WTC11 (cell line): ENCODE results near the gene OR2T35.

Experiments used
- CBFB ChIP-seq: sonication (generic); formaldehyde crosslinking; IDR thresholded peaks from 2 replicates; pipeline ENCODE4 v1.8.1; 2022; ENCODE audit warnings: mild to moderate bottlenecking, low read depth, missing genetic modification reagents
- GTF2I ChIP-seq: fragments of 250-450 bp; sonication (Bioruptor Pico); conservative IDR thresholded peaks from 2 replicates; pipeline ENCODE4 v1.4.0; 2021; ENCODE audit warnings: mild to moderate bottlenecking
- JUN ChIP-seq: sonication (generic); formaldehyde crosslinking; IDR thresholded peaks from 2 replicates; pipeline ENCODE4 v1.8.0; 2023; ENCODE audit warnings: mild to moderate bottlenecking, missing genetic modification reagents
- SMAD3 ChIP-seq: sonication (generic); formaldehyde crosslinking; IDR thresholded peaks from 2 replicates; pipeline ENCODE4 v1.8.0; 2022; ENCODE audit warnings: missing genetic modification reagents, mild to moderate bottlenecking, borderline replicate concordance
- SMAD4 ChIP-seq: sonication (generic); formaldehyde crosslinking; IDR thresholded peaks from 2 replicates; pipeline ENCODE4 v1.8.0; 2022; ENCODE audit warnings: mild to moderate bottlenecking, missing genetic modification reagents
- ZNF263 ChIP-seq: sonication (generic); formaldehyde crosslinking; IDR thresholded peaks from 2 replicates; pipeline ENCODE4 v1.8.1; 2022; ENCODE audit warnings: low read depth, mild to moderate bottlenecking, moderate library complexity, missing genetic modification reagents
- TF ChIP-seq, protein P1 (sequence below): sonication (generic); formaldehyde crosslinking; IDR thresholded peaks from 2 replicates; pipeline ENCODE4 v1.8.1; 2023; ENCODE audit warnings: mild to moderate bottlenecking, missing genetic modification reagents, moderate library complexity
- TF ChIP-seq, protein P2 (sequence below): fragments of 250-450 bp; sonication (Bioruptor Pico); IDR thresholded peaks from 2 replicates; pipeline ENCODE4 v1.9.0; 2021; ENCODE audit warnings: mild to moderate bottlenecking
- TF ChIP-seq, protein P3 (sequence below): fragments of 200-600 bp; IDR thresholded peaks from 2 replicates; pipeline ENCODE4 v1.8.0; 2022; ENCODE audit warnings: antibody characterized with exemption
- TF ChIP-seq, protein P4 (sequence below): sonication (generic); formaldehyde crosslinking; conservative IDR thresholded peaks from 2 replicates; pipeline ENCODE4 v1.8.1; 2022; ENCODE audit warnings: mild to moderate bottlenecking, missing genetic modification reagents
- TF ChIP-seq, protein P5 (sequence below): sonication (generic); formaldehyde crosslinking; IDR thresholded peaks from 2 replicates; pipeline ENCODE4 v1.8.0; 2022; ENCODE audit warnings: mild to moderate bottlenecking, missing genetic modification reagents

DNA sequence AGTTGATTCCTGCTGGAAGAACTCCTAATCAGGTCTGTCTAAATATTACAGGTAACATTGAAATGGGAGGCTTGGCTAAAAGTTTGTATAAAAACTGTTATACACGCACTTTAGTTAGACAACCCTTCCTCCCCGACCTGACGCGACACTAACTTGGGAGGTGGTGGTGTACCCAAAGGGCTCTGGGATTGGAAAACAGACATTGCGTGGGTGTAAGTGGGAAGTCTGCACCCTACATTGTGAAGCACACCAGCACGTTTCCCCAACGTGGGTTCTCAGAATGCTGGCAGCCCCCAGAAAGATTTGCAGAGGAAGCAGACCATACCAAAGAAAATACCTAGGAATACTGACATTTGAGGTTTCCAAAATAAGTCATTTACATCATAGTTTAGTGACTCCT is 27.0 kb downstream of the OR2T35 start:
- TF ChIP-seq, protein P1, sequence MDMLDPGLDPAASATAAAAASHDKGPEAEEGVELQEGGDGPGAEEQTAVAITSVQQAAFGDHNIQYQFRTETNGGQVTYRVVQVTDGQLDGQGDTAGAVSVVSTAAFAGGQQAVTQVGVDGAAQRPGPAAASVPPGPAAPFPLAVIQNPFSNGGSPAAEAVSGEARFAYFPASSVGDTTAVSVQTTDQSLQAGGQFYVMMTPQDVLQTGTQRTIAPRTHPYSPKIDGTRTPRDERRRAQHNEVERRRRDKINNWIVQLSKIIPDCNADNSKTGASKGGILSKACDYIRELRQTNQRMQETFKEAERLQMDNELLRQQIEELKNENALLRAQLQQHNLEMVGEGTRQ (CRISPR knock-in tag), result no peak
- no peak for TF ChIP-seq GTF2I (CRISPR knock-in tag)
- TF ChIP-seq CBFB (CRISPR knock-in tag), result no peak
- TF ChIP-seq, protein P2, sequence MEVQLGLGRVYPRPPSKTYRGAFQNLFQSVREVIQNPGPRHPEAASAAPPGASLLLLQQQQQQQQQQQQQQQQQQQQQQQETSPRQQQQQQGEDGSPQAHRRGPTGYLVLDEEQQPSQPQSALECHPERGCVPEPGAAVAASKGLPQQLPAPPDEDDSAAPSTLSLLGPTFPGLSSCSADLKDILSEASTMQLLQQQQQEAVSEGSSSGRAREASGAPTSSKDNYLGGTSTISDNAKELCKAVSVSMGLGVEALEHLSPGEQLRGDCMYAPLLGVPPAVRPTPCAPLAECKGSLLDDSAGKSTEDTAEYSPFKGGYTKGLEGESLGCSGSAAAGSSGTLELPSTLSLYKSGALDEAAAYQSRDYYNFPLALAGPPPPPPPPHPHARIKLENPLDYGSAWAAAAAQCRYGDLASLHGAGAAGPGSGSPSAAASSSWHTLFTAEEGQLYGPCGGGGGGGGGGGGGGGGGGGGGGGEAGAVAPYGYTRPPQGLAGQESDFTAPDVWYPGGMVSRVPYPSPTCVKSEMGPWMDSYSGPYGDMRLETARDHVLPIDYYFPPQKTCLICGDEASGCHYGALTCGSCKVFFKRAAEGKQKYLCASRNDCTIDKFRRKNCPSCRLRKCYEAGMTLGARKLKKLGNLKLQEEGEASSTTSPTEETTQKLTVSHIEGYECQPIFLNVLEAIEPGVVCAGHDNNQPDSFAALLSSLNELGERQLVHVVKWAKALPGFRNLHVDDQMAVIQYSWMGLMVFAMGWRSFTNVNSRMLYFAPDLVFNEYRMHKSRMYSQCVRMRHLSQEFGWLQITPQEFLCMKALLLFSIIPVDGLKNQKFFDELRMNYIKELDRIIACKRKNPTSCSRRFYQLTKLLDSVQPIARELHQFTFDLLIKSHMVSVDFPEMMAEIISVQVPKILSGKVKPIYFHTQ (CRISPR knock-in tag), result no peak
- TF ChIP-seq SMAD3 (CRISPR knock-in tag), result no peak
- TF ChIP-seq, protein P3, sequence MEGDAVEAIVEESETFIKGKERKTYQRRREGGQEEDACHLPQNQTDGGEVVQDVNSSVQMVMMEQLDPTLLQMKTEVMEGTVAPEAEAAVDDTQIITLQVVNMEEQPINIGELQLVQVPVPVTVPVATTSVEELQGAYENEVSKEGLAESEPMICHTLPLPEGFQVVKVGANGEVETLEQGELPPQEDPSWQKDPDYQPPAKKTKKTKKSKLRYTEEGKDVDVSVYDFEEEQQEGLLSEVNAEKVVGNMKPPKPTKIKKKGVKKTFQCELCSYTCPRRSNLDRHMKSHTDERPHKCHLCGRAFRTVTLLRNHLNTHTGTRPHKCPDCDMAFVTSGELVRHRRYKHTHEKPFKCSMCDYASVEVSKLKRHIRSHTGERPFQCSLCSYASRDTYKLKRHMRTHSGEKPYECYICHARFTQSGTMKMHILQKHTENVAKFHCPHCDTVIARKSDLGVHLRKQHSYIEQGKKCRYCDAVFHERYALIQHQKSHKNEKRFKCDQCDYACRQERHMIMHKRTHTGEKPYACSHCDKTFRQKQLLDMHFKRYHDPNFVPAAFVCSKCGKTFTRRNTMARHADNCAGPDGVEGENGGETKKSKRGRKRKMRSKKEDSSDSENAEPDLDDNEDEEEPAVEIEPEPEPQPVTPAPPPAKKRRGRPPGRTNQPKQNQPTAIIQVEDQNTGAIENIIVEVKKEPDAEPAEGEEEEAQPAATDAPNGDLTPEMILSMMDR, result no peak
- no peak for TF ChIP-seq JUN (CRISPR knock-in tag)
- no peak for TF ChIP-seq SMAD4 (CRISPR knock-in tag)
- TF ChIP-seq, protein P4, sequence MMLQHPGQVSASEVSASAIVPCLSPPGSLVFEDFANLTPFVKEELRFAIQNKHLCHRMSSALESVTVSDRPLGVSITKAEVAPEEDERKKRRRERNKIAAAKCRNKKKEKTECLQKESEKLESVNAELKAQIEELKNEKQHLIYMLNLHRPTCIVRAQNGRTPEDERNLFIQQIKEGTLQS, result no peak
- TF ChIP-seq, protein P5, sequence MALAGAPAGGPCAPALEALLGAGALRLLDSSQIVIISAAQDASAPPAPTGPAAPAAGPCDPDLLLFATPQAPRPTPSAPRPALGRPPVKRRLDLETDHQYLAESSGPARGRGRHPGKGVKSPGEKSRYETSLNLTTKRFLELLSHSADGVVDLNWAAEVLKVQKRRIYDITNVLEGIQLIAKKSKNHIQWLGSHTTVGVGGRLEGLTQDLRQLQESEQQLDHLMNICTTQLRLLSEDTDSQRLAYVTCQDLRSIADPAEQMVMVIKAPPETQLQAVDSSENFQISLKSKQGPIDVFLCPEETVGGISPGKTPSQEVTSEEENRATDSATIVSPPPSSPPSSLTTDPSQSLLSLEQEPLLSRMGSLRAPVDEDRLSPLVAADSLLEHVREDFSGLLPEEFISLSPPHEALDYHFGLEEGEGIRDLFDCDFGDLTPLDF (CRISPR knock-in tag), result no peak
- no peak for TF ChIP-seq ZNF263 (CRISPR knock-in tag)
